ENCODE results near the gene DAW1.

DAW1 gene

GRCh38 chr2:227848146-227848545, 23.3 kb upstream of the DAW1 start:
- no peak for DNase-seq (ENCODE audit: low read depth)
- no peak overlapping the region for H3K4me3 ChIP-seq (ENCODE audit: low read length)
- TF ChIP-seq CTCF (IDR thresholded peaks at IDR 0.05; ENCODE audit: insufficient read depth, low read depth, low read length, missing control alignments): no peak

GRCh38 chr2:227848586-227848985, 22.8 kb upstream of the DAW1 start:
- DNase-seq (ENCODE audit: low read depth): peak; percentile 95
- H3K4me3 ChIP-seq (ENCODE audit: low read length): no peak overlapping the region

DNA sequence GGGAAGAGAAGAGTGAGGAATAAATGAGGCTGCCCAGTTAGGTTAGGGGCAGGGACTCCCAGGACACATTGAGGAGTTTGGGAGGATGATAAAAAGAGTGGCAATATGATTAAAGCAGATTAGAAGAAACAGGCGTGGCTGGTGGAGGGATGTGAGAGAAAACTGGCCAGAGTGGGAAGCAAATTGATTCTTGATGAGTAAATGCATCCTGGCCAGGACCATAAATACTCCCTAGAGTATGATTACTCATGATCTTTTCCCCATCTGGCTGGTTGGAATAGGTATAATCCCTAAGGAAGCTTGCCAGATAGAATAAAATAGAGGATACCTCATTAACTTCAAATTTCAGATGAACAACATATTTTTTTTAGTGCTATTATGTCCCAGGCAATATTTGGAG, 21.5 kb upstream of the DAW1 start:
- DNase-seq (ENCODE audit: low read depth): peak; percentile 75
- no peak for TF ChIP-seq CTCF (IDR thresholded peaks at IDR 0.05; ENCODE audit: insufficient read depth, low read depth, low read length, missing control alignments)
- H3K4me3 ChIP-seq (ENCODE audit: low read length): no peak overlapping the region

More at GRCh38 chr2:227848586-227848985, 22.8 kb upstream of the DAW1 start:
- no peak for TF ChIP-seq CTCF (IDR thresholded peaks at IDR 0.05; ENCODE audit: insufficient read depth, low read depth, low read length, missing control alignments)

DNA sequence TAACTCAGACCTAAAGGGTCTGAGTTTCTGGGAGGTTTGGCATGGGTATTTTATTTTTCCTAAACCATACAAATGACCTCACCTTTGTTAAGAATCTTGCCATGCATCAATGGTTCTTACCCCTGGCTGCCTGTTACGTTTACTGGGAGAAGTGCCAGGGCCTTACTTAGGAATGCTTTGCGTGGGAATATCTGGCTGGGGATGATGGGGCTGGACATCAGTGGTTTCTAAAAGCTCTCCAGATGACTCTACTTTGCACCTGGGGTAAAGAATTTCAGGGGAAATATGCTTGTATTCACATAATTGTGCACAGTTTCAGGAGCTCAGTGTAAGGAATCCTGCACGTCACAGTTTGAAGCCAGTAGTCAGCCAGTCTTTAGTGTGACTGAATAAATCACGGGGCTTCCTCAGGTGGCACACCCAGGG, 18.2 kb upstream of the DAW1 start:
- peak; percentile 89 for DNase-seq (ENCODE audit: low read depth)
- no peak for TF ChIP-seq CTCF (IDR thresholded peaks at IDR 0.05; ENCODE audit: insufficient read depth, low read depth, low read length, missing control alignments)
- no peak overlapping the region for H3K4me3 ChIP-seq (ENCODE audit: low read length)

DNA sequence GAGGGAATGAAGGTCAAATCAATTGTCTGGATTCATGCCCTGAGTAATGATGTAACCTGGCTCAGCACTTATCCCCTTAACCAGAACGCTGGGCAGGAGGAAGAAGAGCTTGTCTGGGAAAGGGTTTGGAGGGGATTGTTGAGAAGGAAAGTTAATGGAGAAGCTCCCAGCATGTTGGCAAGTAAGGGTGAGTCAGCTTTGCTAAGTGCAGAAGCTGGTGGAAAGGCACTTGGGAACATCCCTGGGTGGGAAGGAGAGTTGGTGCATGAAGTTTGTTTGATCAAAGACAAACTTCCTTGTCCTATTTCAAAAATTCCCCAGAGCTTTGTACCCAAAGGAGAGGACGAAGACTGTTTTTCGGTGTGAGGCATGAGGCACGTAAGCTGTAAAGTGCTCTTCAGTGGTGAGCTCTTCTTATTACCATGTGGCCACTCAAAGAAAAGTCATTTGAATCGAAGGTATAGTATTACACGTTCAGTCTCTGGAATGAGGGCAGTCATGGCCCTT, 17.6 kb upstream of the DAW1 start:
- no peak for TF ChIP-seq CTCF (IDR thresholded peaks at IDR 0.05; ENCODE audit: insufficient read depth, low read depth, low read length, missing control alignments)
- H3K4me3 ChIP-seq (ENCODE audit: low read length): no peak overlapping the region
- DNase-seq (ENCODE audit: low read depth): peak; percentile 28

DNA sequence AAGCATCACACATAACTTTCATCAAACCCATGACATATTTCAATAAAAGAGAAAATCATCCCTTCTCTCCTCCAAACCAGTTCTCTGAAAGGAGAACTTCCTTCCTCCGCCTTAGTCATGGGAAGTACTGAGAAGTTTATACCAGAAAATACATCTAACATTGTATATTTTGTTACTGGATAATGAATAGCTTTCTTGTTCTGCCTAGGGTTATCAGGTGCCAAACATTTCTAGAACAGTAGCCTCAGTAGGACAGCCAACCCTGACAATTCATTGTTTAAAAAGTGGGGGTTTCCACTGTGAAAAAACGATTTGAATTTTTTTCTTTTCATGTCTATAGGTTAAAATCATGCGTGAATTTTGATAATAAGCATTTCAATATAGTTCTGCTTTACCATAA, 16.0 kb upstream of the DAW1 start:
- DNase-seq (ENCODE audit: low read depth): no peak
- no peak for TF ChIP-seq CTCF (IDR thresholded peaks at IDR 0.05; ENCODE audit: insufficient read depth, low read depth, low read length, missing control alignments)
- H3K4me3 ChIP-seq (ENCODE audit: low read length): no peak overlapping the region

GRCh38 chr2:227856697-227857096, 14.7 kb upstream of the DAW1 start:
- H3K4me3 ChIP-seq (ENCODE audit: low read length): no peak overlapping the region
- no peak for DNase-seq (ENCODE audit: low read depth)
- TF ChIP-seq CTCF (IDR thresholded peaks at IDR 0.05; ENCODE audit: insufficient read depth, low read depth, low read length, missing control alignments): no peak

Data from epithelial cell of esophagus (primary cell).